NT2/D1 (cell line): ENCODE measurements around the gene EPHA1.

ENCODE experiments used
- YY1 ChIP-seq: IDR thresholded peaks from 2 replicates; pipeline ENCODE4 v1.6.1; 2011; ENCODE audit not compliant: insufficient read length, insufficient read depth
- ZNF274 ChIP-seq: IDR thresholded peaks from 2 replicates; pipeline ENCODE4 v1.6.1; 2011; ENCODE audit warnings: mild to moderate bottlenecking, low read depth, low read length

GRCh38 chr7:143372070-143372469 lies 36.6 kb downstream of the EPHA1 start:
- TF ChIP-seq YY1 (no peak), ZNF274 (no peak)
